ENCODE measurements around the gene BMPER.

BMPER gene

GRCh38 chr7:34093276-34093675, 187.9 kb downstream of the BMPER start:
- TF ChIP-seq POLR2AphosphoS5 (IDR thresholded peaks at IDR 0.05; ENCODE audit: low read depth, low read length) (no peak), REST (IDR thresholded peaks at IDR 0.05; ENCODE audit: insufficient read depth in 1 of 2, low read depth in 2 of 2, low read length in 2 of 2) (no peak), SIN3A (IDR thresholded peaks at IDR 0.05; ENCODE audit: borderline replicate concordance, insufficient read depth, low read length) (no peak), TAF1 (IDR thresholded peaks at IDR 0.05; ENCODE audit: borderline replicate concordance, insufficient read depth, low read length) (no peak), FOXP2 (optimal IDR thresholded peaks at IDR 0.05; ENCODE audit: borderline replicate concordance, extremely low read depth, extremely low read length, insufficient read depth) (no peak)

- no peak for TF ChIP-seq FOXP2 (optimal IDR thresholded peaks at IDR 0.05; ENCODE audit: borderline replicate concordance, extremely low read depth, extremely low read length, insufficient read depth)
- TF ChIP-seq SIN3A (IDR thresholded peaks at IDR 0.05; ENCODE audit: borderline replicate concordance, insufficient read depth, low read length), result no peak
- no peak for TF ChIP-seq REST (IDR thresholded peaks at IDR 0.05; ENCODE audit: insufficient read depth in 1 of 2, low read depth in 2 of 2, low read length in 2 of 2)
- no peak for TF ChIP-seq POLR2AphosphoS5 (IDR thresholded peaks at IDR 0.05; ENCODE audit: low read depth, low read length)
- no peak for TF ChIP-seq TAF1 (IDR thresholded peaks at IDR 0.05; ENCODE audit: borderline replicate concordance, insufficient read depth, low read length)
These were observed 190.9 kb downstream of the BMPER start for GRCh38 chr7:34096198-34096651.

GRCh38 chr7:34096777-34097176, 191.4 kb downstream of the BMPER start:
- no peak for TF ChIP-seq SIN3A (IDR thresholded peaks at IDR 0.05; ENCODE audit: borderline replicate concordance, insufficient read depth, low read length)
- TF ChIP-seq FOXP2 (optimal IDR thresholded peaks at IDR 0.05; ENCODE audit: borderline replicate concordance, extremely low read depth, extremely low read length, insufficient read depth), result no peak
- no peak for TF ChIP-seq REST (IDR thresholded peaks at IDR 0.05; ENCODE audit: insufficient read depth in 1 of 2, low read depth in 2 of 2, low read length in 2 of 2)
- TF ChIP-seq POLR2AphosphoS5 (IDR thresholded peaks at IDR 0.05; ENCODE audit: low read depth, low read length), result no peak
- TF ChIP-seq TAF1 (IDR thresholded peaks at IDR 0.05; ENCODE audit: borderline replicate concordance, insufficient read depth, low read length), result no peak

- TF ChIP-seq REST (IDR thresholded peaks at IDR 0.05; ENCODE audit: insufficient read depth in 1 of 2, low read depth in 2 of 2, low read length in 2 of 2) (no peak), FOXP2 (optimal IDR thresholded peaks at IDR 0.05; ENCODE audit: borderline replicate concordance, extremely low read depth, extremely low read length, insufficient read depth) (no peak), SIN3A (IDR thresholded peaks at IDR 0.05; ENCODE audit: borderline replicate concordance, insufficient read depth, low read length) (no peak), TAF1 (IDR thresholded peaks at IDR 0.05; ENCODE audit: borderline replicate concordance, insufficient read depth, low read length) (no peak), POLR2AphosphoS5 (IDR thresholded peaks at IDR 0.05; ENCODE audit: low read depth, low read length) (no peak)
These were observed 195.3 kb downstream of the BMPER start for GRCh38 chr7:34100661-34101060.

GRCh38 chr7:34104115-34104514, 198.8 kb downstream of the BMPER start:
- TF ChIP-seq FOXP2 (optimal IDR thresholded peaks at IDR 0.05; ENCODE audit: borderline replicate concordance, extremely low read depth, extremely low read length, insufficient read depth) (no peak), REST (IDR thresholded peaks at IDR 0.05; ENCODE audit: insufficient read depth in 1 of 2, low read depth in 2 of 2, low read length in 2 of 2) (no peak), POLR2AphosphoS5 (IDR thresholded peaks at IDR 0.05; ENCODE audit: low read depth, low read length) (no peak)
